Stomach (tissue), 4 donors: ENCODE results near the gene LRP1.

Experiments
- CTCF ChIP-seq, 7 experiments: fragments of 450-650 bp in 4 of 7; fragments of 200-600 bp in 3 of 7; sonication (generic) in 3 of 7; IDR thresholded peaks; one replicate each; pipeline ENCODE4 v1.5.1; 2016 to 2019; ENCODE audit warnings: antibody characterized with exemption in 7 of 7, control low read depth in 2 of 7, mild to moderate bottlenecking in 1 of 7
- EP300 ChIP-seq: sonication (generic); formaldehyde crosslinking; IDR thresholded peaks from one replicate; pipeline ENCODE4 v1.6.1; 2017; ENCODE audit warnings: antibody characterized with exemption
- POLR2A ChIP-seq, 4 donors: fragments of 450-650 bp; IDR thresholded peaks; one replicate each; pipeline ENCODE4 v1.6.1; 2016; ENCODE audit warnings: antibody characterized with exemption in 4 of 4, control low read depth in 2 of 4, mild to moderate bottlenecking in 1 of 4, moderate library complexity in 1 of 4
- POLR2AphosphoS5 ChIP-seq, 3 donors: sonication (generic); formaldehyde crosslinking; IDR thresholded peaks; one replicate each; pipeline ENCODE4 v1.6.1; 2016; ENCODE audit warnings: antibody characterized with exemption in 3 of 3

- TF ChIP-seq EP300, result no peak
- no peak for TF ChIP-seq POLR2A (IDR thresholded peaks at IDR 0.05)
- no peak for TF ChIP-seq POLR2AphosphoS5 (IDR thresholded peaks at IDR 0.05)
- no peak for TF ChIP-seq CTCF (IDR thresholded peaks at IDR 0.05)
Measured at GRCh38 chr12:57201219-57201618, 72.9 kb downstream of the LRP1 start.
